Skeletal muscle tissue (tissue), 4 donors: ENCODE data around the gene HCFC1. TPM values are rescaled to one million over a fixed set of nuclear protein-coding genes. Genes with fewer than 3 reads are reported as not detected.
"Not testable (repeated sequence)": the region's sequence is repeated elsewhere in the genome, so short reads cannot be mapped to it uniquely, and the experiment has no call there.

Source experiments
- H3K27ac ChIP-seq: one replicate; pipeline ENCODE4 v1.7.0; 2013; ENCODE audit warnings: mild to moderate bottlenecking, low read depth, low read length, inconsistent platforms
- H3K27me3 ChIP-seq, 3 donors: one replicate each; pipeline ENCODE4 v1.7.0; 2013; ENCODE audit warnings: low read length in 3 of 3; ENCODE audit not compliant: control insufficient read depth in 3 of 3, insufficient read depth in 3 of 3
- H3K36me3 ChIP-seq, 3 donors: one replicate each; pipeline ENCODE4 v1.7.0; 2013; ENCODE audit warnings: low read length in 3 of 3; ENCODE audit not compliant: control insufficient read depth in 3 of 3, insufficient read depth in 3 of 3
- H3K4me1 ChIP-seq, 3 donors: one replicate each; pipeline ENCODE4 v1.7.0; 2013; ENCODE audit warnings: low read length in 3 of 3, mild to moderate bottlenecking in 3 of 3; ENCODE audit not compliant: control insufficient read depth in 3 of 3, insufficient read depth in 3 of 3
- H3K4me3 ChIP-seq, 3 donors: one replicate each; pipeline ENCODE4 v1.7.0; 2013; ENCODE audit warnings: low read length in 3 of 3
- H3K9ac ChIP-seq, 3 donors: one replicate each; pipeline ENCODE4 v1.7.0; 2013; ENCODE audit warnings: low read length in 3 of 3, mild to moderate bottlenecking in 3 of 3, moderate library complexity in 2 of 3, low read depth in 1 of 3
- H3K9me3 ChIP-seq, 3 donors: one replicate each; pipeline ENCODE4 v1.7.0; 2013; ENCODE audit warnings: low read length in 3 of 3; ENCODE audit not compliant: control insufficient read depth in 3 of 3
- total RNA-seq: library from RNA; depleted of rRNA; stranded (reverse); fragments of >200 nt; gene quantifications from one replicate; pipeline ENCODE4 v1.2.3, GENCODE V29; 2014
- donor health status: Osteomylitis.

The HCFC1 gene
- total RNA-seq, 1 donor from 2014 or later, result 9.4 TPM

DNA sequence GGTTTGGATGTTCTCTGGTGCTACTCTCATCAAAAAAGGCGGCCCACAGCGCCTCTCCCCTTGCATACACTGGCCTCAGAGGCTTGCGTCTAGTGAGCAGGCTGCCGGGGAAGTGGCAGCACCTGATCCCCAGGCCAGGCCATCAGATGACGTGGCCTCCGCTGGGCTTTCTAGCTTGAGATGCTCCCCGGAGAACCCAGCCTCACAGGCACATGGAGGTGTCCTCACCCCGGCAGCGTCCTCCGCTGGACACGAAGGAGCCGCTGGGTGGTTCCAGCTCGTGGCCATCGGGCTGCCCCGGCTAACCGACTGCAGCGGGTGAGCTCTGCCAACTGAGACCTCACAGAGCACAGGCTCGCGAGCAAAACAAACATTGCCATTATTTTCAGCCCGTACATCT is 35.3 kb upstream of the HCFC1 start:
- Histone ChIP-seq H3K4me3 (no peak overlapping the region), H3K36me3 (peaks cover 0 to 2% (median 0%) of the 10 kb centered on the region in 3 donors), H3K27me3 (peaks cover 0 to 5% (median 0%) of the 10 kb centered on the region in 3 donors), H3K27ac (no peak overlapping the region), H3K9me3 (no peaks in the 10 kb centered on the region), H3K4me1 (peaks cover 3 to 6% (median 3%) of the 10 kb centered on the region in 3 donors), H3K9ac (no peak overlapping the region)

DNA sequence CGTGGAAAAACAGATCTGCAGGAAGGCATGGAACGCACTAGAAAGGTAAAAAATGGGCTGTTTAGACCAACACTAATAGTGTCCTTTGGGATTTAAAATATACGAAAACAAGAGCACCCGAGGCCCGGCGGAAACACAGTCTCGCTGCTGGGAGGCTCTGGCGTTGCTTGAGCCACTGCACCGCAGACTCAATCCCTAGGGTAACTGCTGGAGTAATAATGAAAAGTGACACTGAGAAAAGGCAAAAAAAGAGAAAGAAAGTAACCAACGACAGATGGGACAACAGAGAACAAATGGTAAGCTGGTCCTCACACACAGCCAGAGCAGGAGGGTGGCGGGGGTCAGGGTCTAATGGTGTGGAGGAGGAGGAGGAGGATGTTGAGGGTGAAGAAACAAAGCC is 32.7 kb upstream of the HCFC1 start:
- Histone ChIP-seq H3K9ac (no peak overlapping the region), H3K36me3 (no peaks in the 10 kb centered on the region), H3K27me3 (peaks cover 0 to 5% (median 0%) of the 10 kb centered on the region in 3 donors), H3K4me3 (no peak overlapping the region), H3K9me3 (no peaks in the 10 kb centered on the region), H3K4me1 (peaks cover 0 to 3% (median 3%) of the 10 kb centered on the region in 3 donors), H3K27ac (no peak overlapping the region)

DNA sequence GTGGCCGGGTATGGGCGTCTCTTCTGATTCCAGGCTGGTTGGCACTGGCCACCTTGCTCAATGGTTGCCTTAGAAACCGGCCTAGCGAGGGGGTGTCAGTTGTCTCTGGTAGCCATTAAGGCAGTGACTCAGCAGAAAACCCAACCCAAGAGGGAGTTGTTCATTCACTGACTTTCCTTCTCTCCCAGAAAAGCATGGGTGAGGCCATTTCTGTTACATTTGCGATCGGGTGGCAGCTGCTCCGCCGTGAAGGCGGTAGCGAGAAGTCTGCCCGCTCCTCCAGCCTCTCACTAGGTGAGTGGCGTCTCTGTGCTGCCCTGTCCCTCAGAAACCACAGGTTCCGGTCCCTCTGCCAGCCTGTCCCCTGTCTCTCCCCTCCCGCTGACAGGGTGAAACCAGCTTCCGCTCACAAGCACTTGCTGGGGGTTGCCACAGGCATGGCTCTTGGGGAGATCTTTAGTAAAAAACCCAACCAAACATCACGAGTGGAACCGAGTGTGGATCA is 30.6 kb upstream of the HCFC1 start:
- Histone ChIP-seq H3K9ac (peak overlapping the region in 1 of 3 donors; percentile 25), H3K36me3 (no peaks in the 10 kb centered on the region), H3K4me3 (peak overlapping the region in 1 of 3 donors; percentile 38), H3K27me3 (peaks cover 0 to 5% (median 0%) of the 10 kb centered on the region in 3 donors), H3K27ac (no peak overlapping the region), H3K9me3 (no peaks in the 10 kb centered on the region), H3K4me1 (peaks cover 0 to 3% (median 3%) of the 10 kb centered on the region in 3 donors)

DNA sequence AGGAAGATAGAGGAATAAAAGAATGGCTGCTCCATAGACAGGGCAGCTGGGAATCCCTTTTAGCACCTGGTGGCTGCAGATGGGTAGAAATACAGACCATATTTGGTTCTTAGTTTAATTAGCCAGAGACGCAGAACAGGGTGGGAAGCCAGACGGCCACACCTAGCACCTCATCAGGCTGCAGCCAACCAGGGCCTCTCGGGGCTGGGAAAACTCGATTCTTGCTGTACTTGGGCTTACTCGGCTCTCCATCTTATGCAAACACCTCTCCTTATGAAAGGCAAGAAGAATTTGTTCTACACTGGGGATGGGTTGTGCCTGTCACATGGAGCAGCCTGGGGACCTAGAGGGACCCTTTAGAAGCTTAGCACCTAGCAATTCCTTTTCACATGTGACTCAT is 28.4 kb upstream of the HCFC1 start:
- Histone ChIP-seq H3K27me3 (peaks cover 0 to 5% (median 0%) of the 10 kb centered on the region in 3 donors), H3K9ac (no peak overlapping the region), H3K4me3 (no peak overlapping the region)

DNA sequence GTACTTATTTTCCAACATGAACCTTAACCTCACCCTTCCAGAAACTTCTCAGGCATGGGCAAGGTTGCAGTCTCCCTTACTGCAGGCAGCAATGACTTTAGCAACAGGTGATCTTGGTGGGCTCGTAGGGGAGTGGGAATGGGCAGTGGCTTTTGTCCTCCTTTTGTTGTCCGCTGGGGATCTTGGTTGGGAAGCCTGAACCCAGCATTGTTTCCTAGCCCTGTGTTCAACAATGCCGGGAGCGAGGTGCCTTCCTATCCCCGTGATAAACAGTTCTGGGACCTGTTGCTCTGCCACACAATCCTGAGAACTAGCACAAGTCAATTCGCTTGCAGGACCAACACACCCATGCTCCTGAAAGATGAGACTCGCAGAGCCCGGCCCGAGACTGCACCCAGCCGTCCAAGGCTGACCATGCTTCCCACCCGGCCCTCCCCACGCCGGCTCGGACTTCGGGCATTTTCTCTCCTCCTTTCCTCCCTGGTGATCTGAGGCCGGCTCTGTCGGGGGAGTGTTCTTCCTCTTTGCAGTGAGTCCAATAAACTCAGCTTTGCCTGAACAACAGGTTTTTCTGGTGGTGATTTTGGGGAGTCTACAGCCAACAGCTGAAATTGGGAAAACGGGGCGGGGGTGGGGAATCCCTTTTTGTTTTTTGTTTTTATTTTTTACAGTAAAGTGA is 27.9 kb upstream of the HCFC1 start:
- no peaks in the 10 kb centered on the region for H3K9me3 ChIP-seq
- no peak overlapping the region for H3K9ac ChIP-seq
- peaks cover 0 to 3% (median 3%) of the 10 kb centered on the region in 3 donors for H3K4me1 ChIP-seq
- H3K36me3 ChIP-seq, result no peaks in the 10 kb centered on the region
- no peak overlapping the region for H3K4me3 ChIP-seq
- H3K27me3 ChIP-seq, result peaks cover 0 to 2% (median 0%) of the 10 kb centered on the region in 3 donors
- H3K27ac ChIP-seq, result no peak overlapping the region

More for the DNA sequence above, 28.4 kb upstream of the HCFC1 start:
- H3K36me3 ChIP-seq, result no peaks in the 10 kb centered on the region
- no peaks in the 10 kb centered on the region for H3K9me3 ChIP-seq
- peaks cover 0 to 3% (median 3%) of the 10 kb centered on the region in 3 donors for H3K4me1 ChIP-seq
- H3K27ac ChIP-seq, result no peak overlapping the region

DNA sequence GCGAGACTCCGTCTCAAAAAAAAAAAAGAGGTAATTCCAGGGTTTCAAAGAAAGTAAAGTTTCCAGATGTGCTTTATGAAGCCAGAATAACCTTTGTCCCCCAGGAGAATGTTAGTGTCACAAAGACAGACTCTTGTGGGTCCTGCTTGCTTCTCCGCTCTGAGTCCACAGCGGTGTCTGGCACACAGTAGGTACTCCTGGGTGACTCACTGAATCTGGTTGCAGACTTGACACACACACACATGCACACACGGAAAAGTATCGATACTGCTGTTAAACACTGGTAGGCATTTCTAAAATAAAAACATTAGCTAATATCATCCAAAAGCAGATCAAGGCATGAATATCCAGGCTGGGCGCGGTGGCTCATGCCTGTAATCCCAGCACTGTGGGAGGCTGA is 23.9 kb upstream of the HCFC1 start:
- Histone ChIP-seq H3K36me3 (no peaks in the 10 kb centered on the region), H3K4me1 (no peaks in the 10 kb centered on the region), H3K27me3 (no peaks in the 10 kb centered on the region), H3K4me3 (no peak overlapping the region), H3K27ac (no peak overlapping the region), H3K9ac (no peak overlapping the region), H3K9me3 (no peaks in the 10 kb centered on the region)

DNA sequence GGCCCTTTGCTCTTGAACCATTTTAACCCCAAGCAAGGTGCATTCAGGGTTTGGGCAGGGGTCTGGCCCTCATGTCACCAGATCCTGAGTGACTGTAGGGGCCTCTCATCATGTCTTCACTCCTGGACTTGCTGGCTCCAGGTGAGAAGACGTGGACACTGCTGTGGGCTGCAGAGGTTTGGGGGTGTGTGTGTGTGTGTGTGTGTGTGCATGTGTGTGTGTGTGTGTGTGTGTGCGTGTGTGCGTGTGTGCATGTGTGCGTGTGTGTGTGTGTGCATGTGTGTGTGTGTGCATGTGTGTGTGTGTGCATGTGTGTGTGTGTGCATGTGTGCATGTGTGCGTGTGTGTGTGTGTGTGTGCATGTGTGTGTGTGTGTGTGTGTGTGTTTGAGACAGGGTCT is 22.8 kb upstream of the HCFC1 start:
- not testable (repeated sequence) for H3K27ac ChIP-seq, H3K4me3 ChIP-seq, H3K27me3 ChIP-seq, H3K9me3 ChIP-seq, H3K4me1 ChIP-seq, H3K9ac ChIP-seq, H3K36me3 ChIP-seq

DNA sequence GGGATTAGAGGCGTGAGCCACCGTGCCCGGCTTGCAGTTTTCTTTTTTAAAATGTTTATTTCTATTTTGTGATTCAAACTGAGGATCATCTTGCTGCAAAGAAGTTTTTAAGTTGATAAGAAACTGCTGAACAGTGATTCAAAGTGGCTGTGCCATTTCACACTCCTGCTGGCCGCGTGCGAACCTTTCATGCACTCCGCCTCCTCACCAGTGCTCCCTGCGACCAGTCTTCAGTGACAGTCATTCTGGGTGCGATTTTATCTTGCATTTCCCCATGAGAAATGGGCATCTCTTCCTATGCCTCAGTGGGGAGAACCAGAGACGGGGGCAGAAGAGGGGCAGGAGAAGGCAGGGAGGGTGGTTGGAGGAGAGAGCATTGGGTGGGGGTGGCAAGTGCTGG is 22.4 kb upstream of the HCFC1 start:
- peaks cover 0 to 4% (median 0%) of the 10 kb centered on the region in 3 donors for H3K27me3 ChIP-seq
- H3K27ac ChIP-seq, result no peak overlapping the region
- H3K4me3 ChIP-seq, result no peak overlapping the region
- H3K9ac ChIP-seq, result no peak overlapping the region
- no peaks in the 10 kb centered on the region for H3K4me1 ChIP-seq
- H3K9me3 ChIP-seq, result no peaks in the 10 kb centered on the region
- H3K36me3 ChIP-seq, result no peaks in the 10 kb centered on the region

DNA sequence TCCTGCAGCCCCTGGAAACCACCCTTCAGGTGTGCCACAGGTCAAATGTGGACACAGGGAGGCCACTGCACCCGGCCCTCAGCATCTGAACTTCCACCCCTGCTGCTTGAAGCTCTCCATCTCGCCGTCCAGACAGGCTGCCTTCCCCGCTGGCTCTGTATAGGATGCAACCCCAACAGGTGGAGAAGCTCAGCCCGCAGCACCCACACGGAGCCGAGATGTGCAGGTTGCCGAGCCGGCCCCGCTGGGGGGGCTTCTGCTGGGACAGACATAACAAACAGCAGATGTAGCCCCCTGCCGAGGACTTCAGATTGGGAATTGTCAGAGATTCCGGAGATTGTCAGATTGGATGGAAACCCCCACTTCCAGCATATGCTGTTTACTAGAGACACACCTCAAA is 21.5 kb upstream of the HCFC1 start:
- H3K27me3 ChIP-seq, result peaks cover 0 to 4% (median 0%) of the 10 kb centered on the region in 3 donors
- no peak overlapping the region for H3K4me3 ChIP-seq

DNA sequence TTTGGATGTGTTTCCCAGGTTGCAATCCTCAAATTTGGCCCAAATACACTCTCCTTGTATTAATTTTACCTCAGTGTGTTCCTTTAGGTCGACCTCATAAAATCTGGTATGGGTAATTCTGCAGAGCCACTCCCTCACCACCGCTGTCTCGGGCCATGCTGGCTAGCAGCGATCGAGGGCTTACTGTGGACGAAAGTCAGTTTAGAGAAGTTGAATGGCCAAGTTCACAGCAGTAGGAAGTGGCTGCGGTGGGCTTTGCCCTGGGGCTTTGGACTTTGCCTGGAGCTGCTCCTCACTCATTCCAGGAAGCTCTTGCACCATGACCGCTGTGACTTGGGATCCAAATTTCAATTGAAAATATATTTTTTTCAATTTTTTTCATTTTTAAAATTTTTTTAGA is 20.6 kb upstream of the HCFC1 start:
- no peak overlapping the region for H3K9ac ChIP-seq
- H3K27me3 ChIP-seq, result peaks cover 0 to 4% (median 0%) of the 10 kb centered on the region in 3 donors
- H3K4me3 ChIP-seq, result no peak overlapping the region
- H3K36me3 ChIP-seq, result no peaks in the 10 kb centered on the region
- H3K9me3 ChIP-seq, result no peaks in the 10 kb centered on the region
- no peaks in the 10 kb centered on the region for H3K4me1 ChIP-seq
- H3K27ac ChIP-seq, result no peak overlapping the region

More for the DNA sequence above, 21.5 kb upstream of the HCFC1 start:
- no peaks in the 10 kb centered on the region for H3K9me3 ChIP-seq
- H3K27ac ChIP-seq, result no peak overlapping the region
- H3K9ac ChIP-seq, result no peak overlapping the region
- H3K36me3 ChIP-seq, result no peaks in the 10 kb centered on the region
- H3K4me1 ChIP-seq, result no peaks in the 10 kb centered on the region
